Measurements from ENCODE around the gene SMAD3. TPM values are rescaled to one million over a fixed set of nuclear protein-coding genes. Genes with fewer than 3 reads are reported as not detected.
A peak's percentile ranks its signal among the peaks of the same experiment; 100 is the strongest.

The SMAD3 gene
- total RNA-seq, 1 experiment from 2014 or later, result 89.2 TPM

DNA sequence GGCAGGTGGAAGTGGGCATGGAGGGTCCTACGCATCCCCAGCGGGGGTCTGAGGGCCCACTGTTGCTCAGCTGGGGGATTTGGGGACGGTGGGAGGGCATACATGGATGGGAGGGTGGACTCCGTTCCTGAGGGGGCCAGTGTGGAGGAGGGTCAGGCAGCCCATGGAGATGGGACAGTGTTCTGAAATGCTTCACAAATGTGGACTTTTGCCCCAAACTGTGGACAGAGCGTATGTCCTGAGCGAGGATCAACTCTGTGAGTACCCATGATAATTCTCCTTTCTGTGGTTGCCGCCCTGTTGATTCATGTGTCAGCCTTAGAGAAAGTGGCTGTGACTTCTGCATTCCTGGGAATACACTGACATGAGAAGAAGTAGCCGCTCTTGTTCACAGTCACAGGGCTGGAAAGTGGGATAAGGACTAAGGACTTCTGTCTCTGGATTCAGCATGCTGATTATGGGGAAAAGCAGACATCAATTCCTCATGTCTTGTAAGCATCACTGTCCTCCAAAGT lies 33.4 kb downstream of the SMAD3 start:
- Histone ChIP-seq H3K4me2 (ENCODE audit: low read length) (peak overlapping the region; percentile 26), H3K4me3 (replicated peaks in 1 of 2; ENCODE audit: low read depth in 1 of 2, low read length in 2 of 2) (no peak overlapping the region)
- ATAC-seq, result no peak

More for the DNA sequence above, 33.4 kb downstream of the SMAD3 start:
- Histone ChIP-seq H3K27me3 (ENCODE audit: insufficient read depth, low read length) (no peaks in the 10 kb centered on the region), H4K20me1 (ENCODE audit: insufficient read depth) (peaks cover 7% of the 10 kb centered on the region; the same call in 1 of the 2 replicates), H3K9me2 (ENCODE audit: insufficient read depth) (no peaks in the 10 kb centered on the region), H3K9ac (ENCODE audit: low read length) (peak overlapping the region; percentile 32), H3K36me3 (ENCODE audit: control insufficient read depth in 1 of 2, insufficient read depth in 2 of 2, low read length in 2 of 2) (peaks cover 0 to 31% of the 10 kb centered on the region in 2 experiments; a peak in 1 of 4 replicates), H3K79me2 (ENCODE audit: insufficient read depth, low read length) (peaks cover 98% of the 10 kb centered on the region), H3K27ac (ENCODE audit: low read depth, low read length) (0 out of 2 replicates have a peak overlapping the region, but pooled peaks have one; percentile 14), H3K4me1 (ENCODE audit: control insufficient read depth in 1 of 2, insufficient read depth in 2 of 2, low read length in 2 of 2) (peaks cover 57 to 91% of the 10 kb centered on the region in 2 experiments), H3K9me3 (ENCODE audit: control insufficient read depth in 1 of 2, insufficient read depth in 1 of 2, low read depth in 1 of 2, low read length in 2 of 2) (no peaks in the 10 kb centered on the region), H2AFZ (ENCODE audit: low read depth, low read length, poor library complexity, severe bottlenecking) (no peak overlapping the region)
- TF ChIP-seq, protein P1, sequence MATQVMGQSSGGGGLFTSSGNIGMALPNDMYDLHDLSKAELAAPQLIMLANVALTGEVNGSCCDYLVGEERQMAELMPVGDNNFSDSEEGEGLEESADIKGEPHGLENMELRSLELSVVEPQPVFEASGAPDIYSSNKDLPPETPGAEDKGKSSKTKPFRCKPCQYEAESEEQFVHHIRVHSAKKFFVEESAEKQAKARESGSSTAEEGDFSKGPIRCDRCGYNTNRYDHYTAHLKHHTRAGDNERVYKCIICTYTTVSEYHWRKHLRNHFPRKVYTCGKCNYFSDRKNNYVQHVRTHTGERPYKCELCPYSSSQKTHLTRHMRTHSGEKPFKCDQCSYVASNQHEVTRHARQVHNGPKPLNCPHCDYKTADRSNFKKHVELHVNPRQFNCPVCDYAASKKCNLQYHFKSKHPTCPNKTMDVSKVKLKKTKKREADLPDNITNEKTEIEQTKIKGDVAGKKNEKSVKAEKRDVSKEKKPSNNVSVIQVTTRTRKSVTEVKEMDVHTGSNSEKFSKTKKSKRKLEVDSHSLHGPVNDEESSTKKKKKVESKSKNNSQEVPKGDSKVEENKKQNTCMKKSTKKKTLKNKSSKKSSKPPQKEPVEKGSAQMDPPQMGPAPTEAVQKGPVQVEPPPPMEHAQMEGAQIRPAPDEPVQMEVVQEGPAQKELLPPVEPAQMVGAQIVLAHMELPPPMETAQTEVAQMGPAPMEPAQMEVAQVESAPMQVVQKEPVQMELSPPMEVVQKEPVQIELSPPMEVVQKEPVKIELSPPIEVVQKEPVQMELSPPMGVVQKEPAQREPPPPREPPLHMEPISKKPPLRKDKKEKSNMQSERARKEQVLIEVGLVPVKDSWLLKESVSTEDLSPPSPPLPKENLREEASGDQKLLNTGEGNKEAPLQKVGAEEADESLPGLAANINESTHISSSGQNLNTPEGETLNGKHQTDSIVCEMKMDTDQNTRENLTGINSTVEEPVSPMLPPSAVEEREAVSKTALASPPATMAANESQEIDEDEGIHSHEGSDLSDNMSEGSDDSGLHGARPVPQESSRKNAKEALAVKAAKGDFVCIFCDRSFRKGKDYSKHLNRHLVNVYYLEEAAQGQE (IDR thresholded peaks at IDR 0.05; ENCODE audit: low read depth), result no peak
- no peak for TF ChIP-seq EZH2 (IDR thresholded peaks at IDR 0.05)
- TF ChIP-seq SRF (IDR thresholded peaks at IDR 0.05; ENCODE audit: low read depth), result no peak
- TF ChIP-seq EGR1 (IDR thresholded peaks at IDR 0.05; ENCODE audit: low read depth), result no peak
- TF ChIP-seq, protein P2, sequence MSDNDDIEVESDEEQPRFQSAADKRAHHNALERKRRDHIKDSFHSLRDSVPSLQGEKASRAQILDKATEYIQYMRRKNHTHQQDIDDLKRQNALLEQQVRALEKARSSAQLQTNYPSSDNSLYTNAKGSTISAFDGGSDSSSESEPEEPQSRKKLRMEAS (IDR thresholded peaks at IDR 0.05), result no peak
- no TSS peak for BruUV-seq (replicated peaks)
- POLR2A ChIA-PET, result no interaction called here
- RAD21 ChIA-PET (ENCODE audit: low non-redundant PET in 1 of 2, low total read pairs in 2 of 2, uncharacterized antibody in 2 of 2, unreplicated experiment in 2 of 2), result no interaction called here
- intact Hi-C loops (cut with micrococcal nuclease), result no loop called here
- CTCF ChIA-PET, result no interaction called here
- DNase-seq (ENCODE audit: low read depth, low spot score), result no peak
